K562 (cell line): ENCODE results near the gene LCN12.

Experiments used
- BHLHE40 ChIP-seq: IDR thresholded peaks from 2 replicates; pipeline ENCODE4 v1.6.1; 2011; ENCODE audit warnings: low read length, improper control_type of control experiment
- CTCF ChIP-seq, 3 experiments: IDR thresholded peaks in 2 of 3; conservative IDR thresholded peaks in 1 of 3; 2 replicates each; pipeline ENCODE4 v1.5.1; 2011 to 2012; ENCODE audit warnings: low read length in 3 of 3, mild to moderate bottlenecking in 3 of 3, control low read depth in 2 of 3, improper control_type of control experiment in 1 of 3, inconsistent platforms in 1 of 3, low read depth in 1 of 3, mixed read lengths in 1 of 3, moderate library complexity in 1 of 3; ENCODE audit not compliant: insufficient read depth in 2 of 3
- EHMT2 ChIP-seq: fragments of 450-650 bp; IDR thresholded peaks from 2 replicates; pipeline ENCODE4 v1.6.1; 2018; ENCODE audit warnings: antibody characterized with exemption
- ELF2 ChIP-seq: fragments of 250-450 bp; sonication (Bioruptor Pico); IDR thresholded peaks from 2 replicates; pipeline ENCODE4 v1.5.0; 2021; ENCODE audit warnings: mild to moderate bottlenecking
- ELF4 ChIP-seq: fragments of 450-650 bp; formaldehyde crosslinking; IDR thresholded peaks from 2 replicates; pipeline ENCODE4 v1.4.0; 2022; ENCODE audit warnings: missing genetic modification characterization
- EZH2 ChIP-seq: IDR thresholded peaks from 2 replicates; pipeline ENCODE4 v1.6.1; 2012; ENCODE audit warnings: low read depth, mild to moderate bottlenecking, inconsistent platforms, low read length, borderline replicate concordance
- FOXK1 ChIP-seq: sonication (generic); formaldehyde crosslinking; IDR thresholded peaks from 2 replicates; pipeline ENCODE4 v1.8.0; 2022; ENCODE audit warnings: missing genetic modification reagents, mild to moderate bottlenecking, borderline replicate concordance
- KAT2B ChIP-seq: IDR thresholded peaks from one replicate; pipeline ENCODE4 v1.6.1; 2012; ENCODE audit warnings: low read depth, mild to moderate bottlenecking, control low read depth, inconsistent platforms, low read length, moderate library complexity
- NFE2 ChIP-seq: IDR thresholded peaks from 2 replicates; pipeline ENCODE4 v1.6.1; 2014; ENCODE audit warnings: antibody characterized with exemption, low read depth
- POLR2A ChIP-seq: fragments of 450-650 bp; conservative IDR thresholded peaks from 2 replicates; pipeline ENCODE4 v1.6.1; 2016
- SIN3A ChIP-seq, 2 experiments: fragments of 150-350 bp in 1 of 2; IDR thresholded peaks; 2 replicates each; pipeline ENCODE4 v1.6.1; 2011 to 2016; ENCODE audit warnings: borderline replicate concordance in 2 of 2, low read depth in 2 of 2, low read length in 2 of 2, mild to moderate bottlenecking in 2 of 2, moderate library complexity in 2 of 2; ENCODE audit not compliant: control insufficient read depth in 1 of 2
- ZEB2 ChIP-seq: fragments of 450-650 bp; IDR thresholded peaks from 2 replicates; pipeline ENCODE4 v1.6.1; 2016
- ZNF592 ChIP-seq: fragments of 450-650 bp; IDR thresholded peaks from 2 replicates; pipeline ENCODE4 v1.6.1; 2017; ENCODE audit warnings: antibody characterized with exemption, mild to moderate bottlenecking
- ZNF766 ChIP-seq: fragments of 200-800 bp; sonication (Bioruptor generic); conservative IDR thresholded peaks from 2 replicates; pipeline ENCODE4 v1.6.1; 2016; ENCODE audit warnings: missing genetic modification characterization, missing compliant biosample characterization

GRCh38 chr9:136915632-136916329 is 36.3 kb upstream of the LCN12 start:
- TF ChIP-seq ZNF592 (no peak), FOXK1 (CRISPR knock-in tag) (no peak), ELF2 (no peak), CTCF (IDR thresholded peaks at IDR 0.05 in 2 of 3, conservative IDR thresholded peaks at IDR 0.05 in 1 of 3; ENCODE audit: insufficient read depth in 2 of 3, low read depth in 1 of 3, low read length in 3 of 3) (no peak), KAT2B (no peak), ELF4 (CRISPR knock-in tag) (no peak), NFE2 (no peak), SIN3A (IDR thresholded peaks at IDR 0.05; ENCODE audit: borderline replicate concordance in 2 of 2, control insufficient read depth in 1 of 2, low read depth in 2 of 2, low read length in 2 of 2) (no peak), EZH2 (no peak), ZNF766 (CRISPR knock-in tag) (no peak), ZEB2 (no peak), EHMT2 (no peak), POLR2A (no peak), BHLHE40 (no peak)
